HEK293T (cell line): ENCODE results near the gene PPP1R17.

Experiments used
- CTCF ChIA-PET: fragments of 350-600 bp; formaldehyde crosslinking; extraction: SDS; loops from one replicate; lab custom pipeline; 2021; ENCODE audit warnings: antibody characterized with exemption, inconsistent platforms; lab: Yijun Ruan, JAX
- POLR2A ChIA-PET: fragments of 350-600 bp; formaldehyde crosslinking; extraction: SDS; loops from one replicate; lab custom pipeline; 2020; ENCODE audit warnings: antibody characterized with exemption, inconsistent platforms; lab: Yijun Ruan, JAX
- DNase-seq: peaks from one replicate; pipeline ENCODE4 v3.0.0; 2012; ENCODE audit warnings: mixed read lengths; ENCODE audit errors: extremely low spot score
- ARNT ChIP-seq: fragments of 450-650 bp; IDR thresholded peaks from 2 replicates; pipeline ENCODE4 v1.6.1; 2017; ENCODE audit warnings: mild to moderate bottlenecking
- BHLHE40 ChIP-seq: fragments of 450-650 bp; IDR thresholded peaks from 2 replicates; pipeline ENCODE4 v1.6.1; 2016; ENCODE audit warnings: mild to moderate bottlenecking, moderate library complexity, borderline replicate concordance
- CTBP1 ChIP-seq: fragments of 450-650 bp; IDR thresholded peaks from 2 replicates; pipeline ENCODE4 v1.6.1; 2016; ENCODE audit warnings: borderline replicate concordance
- ELF4 ChIP-seq: fragments of 450-650 bp; IDR thresholded peaks from 2 replicates; pipeline ENCODE4 v1.6.1; 2017; ENCODE audit warnings: antibody characterized with exemption
- FOXA1 ChIP-seq: fragments of 450-650 bp; IDR thresholded peaks from 2 replicates; pipeline ENCODE4 v1.6.1; 2016; ENCODE audit warnings: mild to moderate bottlenecking
- FOXK2 ChIP-seq: fragments of 450-650 bp; IDR thresholded peaks from 2 replicates; pipeline ENCODE4 v1.6.1; 2016; ENCODE audit warnings: mild to moderate bottlenecking
- FOXM1 ChIP-seq: fragments of 450-650 bp; IDR thresholded peaks from 2 replicates; pipeline ENCODE4 v1.6.1; 2017; ENCODE audit warnings: mild to moderate bottlenecking, borderline replicate concordance
- HDGF ChIP-seq: fragments of 450-650 bp; IDR thresholded peaks from 2 replicates; pipeline ENCODE4 v1.6.1; 2017; ENCODE audit warnings: antibody characterized with exemption, borderline replicate concordance
- L3MBTL2 ChIP-seq: fragments of 450-650 bp; conservative IDR thresholded peaks from 2 replicates; pipeline ENCODE4 v1.6.1; 2016; ENCODE audit warnings: mild to moderate bottlenecking
- LEF1 ChIP-seq: fragments of 450-650 bp; IDR thresholded peaks from 2 replicates; pipeline ENCODE4 v1.6.1; 2017; ENCODE audit warnings: mild to moderate bottlenecking, borderline replicate concordance
- NFRKB ChIP-seq: fragments of 450-650 bp; IDR thresholded peaks from 2 replicates; pipeline ENCODE4 v1.6.1; 2016; ENCODE audit warnings: mild to moderate bottlenecking, moderate library complexity
- PKNOX1 ChIP-seq: fragments of 450-650 bp; IDR thresholded peaks from 2 replicates; pipeline ENCODE4 v1.6.1; 2016
- SP1 ChIP-seq: fragments of 450-650 bp; IDR thresholded peaks from 2 replicates; pipeline ENCODE4 v1.6.1; 2017
- SUZ12 ChIP-seq: fragments of 450-650 bp; IDR thresholded peaks from 2 replicates; pipeline ENCODE4 v1.6.1; 2016; ENCODE audit warnings: mild to moderate bottlenecking
- TARDBP ChIP-seq: fragments of 450-650 bp; IDR thresholded peaks from 2 replicates; pipeline ENCODE4 v1.6.1; 2016
- ZNF384 ChIP-seq: fragments of 450-650 bp; IDR thresholded peaks from 2 replicates; pipeline ENCODE4 v1.6.1; 2016

Gene PPP1R17

GRCh38 chr7:31747553-31747952 is 60.5 kb downstream of the PPP1R17 start:
- no peak for DNase-seq
- ChIA-PET CTCF (interaction anchor here (0.8 kb wide), 1 partner anchor 457 kb away, joined by 4 read pairs; no protein-coding TSS in a partner anchor), POLR2A (no interaction called here)
- no peak for TF ChIP-seq NFRKB
- TF ChIP-seq CTBP1: no peak
- TF ChIP-seq L3MBTL2: no peak

- TF ChIP-seq HDGF (no peak), NFRKB (no peak), L3MBTL2 (no peak), FOXA1 (no peak), SP1 (no peak), ZNF384 (no peak), SUZ12 (no peak), BHLHE40 (no peak), LEF1 (no peak), ELF4 (no peak), CTBP1 (no peak), FOXM1 (no peak), TARDBP (no peak), FOXK2 (no peak), PKNOX1 (no peak), ARNT (no peak)
- CTCF ChIA-PET: interaction anchor here (0.8 kb wide), 1 partner anchor 456 kb away, joined by 4 read pairs; no protein-coding TSS in a partner anchor
- POLR2A ChIA-PET: no interaction called here
- no peak for DNase-seq
These were observed 61.1 kb downstream of the PPP1R17 start for GRCh38 chr7:31748084-31748483.

- no peak for DNase-seq
- POLR2A ChIA-PET: no interaction called here
- CTCF ChIA-PET: no interaction called here
- no peak for TF ChIP-seq ELF4
- no peak for TF ChIP-seq FOXK2
- TF ChIP-seq BHLHE40: no peak
- no peak for TF ChIP-seq NFRKB
- no peak for TF ChIP-seq L3MBTL2
These were observed 64.7 kb downstream of the PPP1R17 start for GRCh38 chr7:31751726-31752125.
